Left colon (tissue), 2 donors: ENCODE results near the gene IL17RE. TPM values are rescaled to one million over a fixed set of nuclear protein-coding genes. Genes with fewer than 3 reads are reported as not detected.
"Not testable (repeated sequence)": the region's sequence is repeated elsewhere in the genome, so short reads cannot be mapped to it uniquely, and the experiment has no call there.

Experiments used
- ATAC-seq: fragments of 200-7000 bp; cut with Tn5 transposase; one replicate; pipeline ENCODE4 v1.9.1; 2020; ENCODE audit warnings: mild to moderate bottlenecking, moderate library complexity
- DNase-seq, 2 donors: peaks; one replicate each; pipeline ENCODE4 v3.0.0-alpha.2; 2020
- intact Hi-C, 2 donors: fragments of 100-400 bp; cut with DNase I in 1 of 2; cut with micrococcal nuclease in 1 of 2; formaldehyde crosslinking; loops; one replicate each; pipeline versions ENCODE4 v1.11.2 to v1.14.0; 2022; cut with DNase I, micrococcal nuclease
- total RNA-seq, 2 donors: library from RNA; stranded (reverse); fragmentation: NEBNext Ultra II Directional; extraction: Animal tissue kit (Norgen Biotek cat#: 25700); gene quantifications; one replicate each; pipeline ENCODE4 v1.2.1, GENCODE V29; 2021
- donor health status: DM: no; HTN: no; CAD: no.
- donor health status: DM: yes; HTN: yes; CAD: no.

Gene IL17RE
- total RNA-seq, 2 donors from 2014 or later: 87.3 to 88.7 TPM

DNA sequence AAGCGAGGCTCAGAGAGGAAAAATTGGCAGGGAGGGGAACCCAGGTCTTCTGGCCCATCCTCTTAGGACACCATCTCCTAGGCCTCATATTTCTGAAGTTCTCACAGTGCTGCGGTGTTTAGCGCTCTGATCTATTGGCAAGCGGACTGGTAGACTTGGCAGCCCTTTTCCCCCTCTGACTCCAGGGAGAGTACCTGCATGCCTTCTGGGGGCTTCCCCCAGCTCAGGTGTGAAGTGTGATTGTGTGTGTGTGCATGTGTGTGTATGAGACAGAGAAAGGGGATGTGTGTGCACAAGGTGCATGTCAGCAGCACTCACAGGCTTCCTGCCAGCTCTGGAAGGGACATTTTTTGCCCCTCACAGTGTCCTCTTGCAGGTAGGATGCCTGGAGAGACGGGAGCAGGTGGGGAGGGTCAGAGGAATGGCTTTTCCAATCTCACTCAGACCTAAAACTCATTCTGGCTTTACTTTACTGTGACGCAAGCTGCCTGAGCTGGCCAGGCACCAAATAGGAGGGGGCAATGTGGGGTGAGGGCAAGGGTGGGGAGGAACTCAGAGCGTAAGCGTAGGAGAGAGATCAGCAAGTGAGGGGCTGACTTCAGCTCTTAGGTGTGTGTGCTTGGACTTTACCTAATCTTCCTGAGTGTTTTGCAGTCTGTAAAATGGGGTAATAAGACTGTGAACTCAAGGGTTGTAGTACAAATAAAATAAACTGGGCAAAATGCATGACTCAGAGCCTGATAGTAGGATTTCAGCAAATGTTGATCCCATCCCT lies 4.0 kb upstream of the IL17RE start:
- peak; percentile 35 for ATAC-seq
- intact Hi-C loops: no loop called here
- DNase-seq: peak; percentile 59 to 75

DNA sequence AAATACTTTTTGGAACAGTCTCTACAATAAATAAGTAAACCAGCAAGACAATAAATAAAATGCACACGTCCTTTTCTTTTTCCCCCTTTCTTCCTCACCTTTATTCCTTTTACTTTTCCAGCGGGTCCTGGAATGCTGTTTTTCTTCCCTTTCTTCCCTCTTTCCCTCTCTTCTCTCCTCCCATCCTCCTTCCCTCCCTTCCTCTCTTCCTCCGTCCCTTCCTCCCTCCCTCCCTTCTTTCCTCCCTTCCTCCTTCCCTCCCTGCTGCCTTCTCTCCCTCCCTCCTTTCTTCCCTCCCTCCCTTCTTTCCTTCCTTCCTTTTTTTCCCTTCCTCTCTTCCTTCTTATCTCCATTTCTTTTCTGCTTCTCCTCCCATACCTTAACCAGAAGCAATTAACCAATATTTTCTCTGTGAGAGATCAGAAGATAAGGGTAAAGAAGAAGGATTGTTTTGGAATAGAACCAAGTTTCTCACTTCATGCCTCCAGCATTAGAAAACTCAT lies 3.3 kb upstream of the IL17RE start:
- ATAC-seq: no peak
- DNase-seq: no peak
- intact Hi-C loops: no loop called here

DNA sequence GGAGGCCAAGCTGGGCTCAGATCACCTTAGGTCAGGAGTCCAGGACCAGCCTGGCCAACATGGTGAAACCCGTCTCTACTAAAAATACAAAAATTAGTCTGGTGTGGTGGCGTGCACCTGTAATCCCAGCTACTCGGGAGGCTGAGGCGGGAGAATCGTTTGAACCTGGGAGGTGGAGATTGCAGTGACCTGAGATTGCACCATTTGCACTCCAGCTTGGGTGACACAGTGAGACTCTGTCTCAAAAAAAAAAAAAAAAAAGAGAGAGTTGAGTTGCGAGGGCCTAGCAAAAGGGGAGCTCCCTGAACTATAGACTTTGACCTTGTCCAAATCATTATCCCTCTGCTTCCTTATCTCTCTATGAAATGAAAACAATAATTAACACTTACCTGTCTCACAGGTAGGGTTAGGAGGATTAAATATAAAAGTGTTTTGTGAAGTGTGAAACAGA lies 1.7 kb upstream of the IL17RE start:
- ATAC-seq (peak; percentile 47), DNase-seq (peak; percentile 31 to 70)
- intact Hi-C loops: not testable (repeated sequence)

DNA sequence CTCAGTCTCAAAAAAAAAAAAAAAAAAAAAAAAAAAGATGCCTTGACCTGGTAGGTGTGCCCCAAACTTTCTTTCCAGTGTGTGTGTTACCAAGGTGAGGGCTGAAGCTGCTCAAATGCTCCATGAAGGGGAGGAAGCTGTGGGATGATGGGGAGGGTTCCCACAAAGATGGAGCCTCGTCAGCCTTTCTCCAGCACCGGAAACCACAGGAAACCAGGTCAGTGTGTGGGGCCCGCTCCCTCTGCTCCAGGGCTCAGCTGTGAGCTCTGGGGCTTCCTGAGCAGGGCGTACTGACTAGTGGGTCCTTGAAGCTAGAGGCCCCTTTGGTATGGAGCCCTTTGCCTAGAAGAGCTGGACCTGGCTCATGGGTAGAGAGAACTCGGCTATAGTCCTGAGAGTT lies 681 bp upstream of the IL17RE start:
- DNase-seq: peak in 1 of 2 donors; percentile 27
- intact Hi-C loops: no loop called here

DNA sequence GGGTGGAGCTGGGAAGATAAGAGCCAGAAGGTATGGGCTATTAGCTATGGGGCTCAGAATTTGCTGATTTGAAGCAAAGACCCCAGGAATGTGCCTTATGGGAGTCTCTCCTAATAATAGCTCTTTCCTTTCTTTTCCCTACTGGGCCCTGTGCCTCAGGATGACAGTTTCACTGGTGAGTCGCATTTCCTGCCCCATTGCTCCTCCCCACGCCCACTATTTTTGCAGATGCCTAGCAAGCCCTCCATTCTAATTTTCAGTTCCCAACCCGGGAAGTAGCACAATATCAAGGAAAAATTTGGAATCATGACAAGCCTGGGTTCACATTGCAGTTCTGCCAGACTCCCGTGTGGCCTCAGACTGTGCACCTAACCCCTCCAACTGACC lies 583 bp downstream of the IL17RE start:
- DNase-seq (no peak), ATAC-seq (peak; percentile 7)
- intact Hi-C loops: no loop called here

More for the DNA sequence above, 681 bp upstream of the IL17RE start:
- no peak for ATAC-seq

DNA sequence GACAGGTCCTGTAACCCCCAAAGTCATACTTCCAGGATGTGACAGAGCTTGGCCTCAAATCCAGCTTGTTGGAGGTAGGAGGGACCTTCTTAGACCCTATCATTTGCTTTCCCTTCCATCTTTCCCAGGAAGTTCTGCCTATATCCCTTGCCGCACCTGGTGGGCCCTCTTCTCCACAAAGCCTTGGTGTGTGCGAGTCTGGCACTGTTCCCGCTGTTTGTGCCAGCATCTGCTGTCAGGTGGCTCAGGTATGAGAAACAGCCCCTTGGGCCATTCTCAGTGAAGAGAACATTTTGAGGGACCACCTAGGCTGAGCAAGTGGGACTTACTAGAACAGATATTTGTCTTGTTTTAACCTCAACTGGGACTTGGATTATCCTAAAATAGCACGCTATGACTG lies 1.3 kb downstream of the IL17RE start:
- ATAC-seq: no peak
- peak in 1 of 2 donors; percentile 41 for DNase-seq
- intact Hi-C loops: no loop called here

DNA sequence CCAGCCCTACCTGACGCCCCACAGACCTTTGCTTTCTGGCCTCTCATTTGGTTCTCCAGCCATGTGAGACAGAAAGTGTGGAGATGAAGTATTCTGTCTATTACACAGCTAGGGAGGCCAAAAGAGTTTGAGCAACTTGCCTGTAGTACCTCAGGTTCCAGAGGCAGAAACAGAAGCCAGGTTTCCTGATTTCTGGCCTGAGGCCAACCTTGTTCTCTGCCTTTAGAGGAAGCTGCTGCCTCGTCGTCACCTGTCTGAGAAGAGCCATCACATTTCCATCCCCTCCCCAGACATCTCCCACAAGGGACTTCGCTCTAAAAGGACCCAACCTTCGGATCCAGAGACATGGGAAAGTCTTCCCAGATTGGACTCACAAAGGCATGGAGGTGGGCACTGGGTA lies 3.8 kb downstream of the IL17RE start:
- intact Hi-C loops: no loop called here
- ATAC-seq (no peak), DNase-seq (no peak)

DNA sequence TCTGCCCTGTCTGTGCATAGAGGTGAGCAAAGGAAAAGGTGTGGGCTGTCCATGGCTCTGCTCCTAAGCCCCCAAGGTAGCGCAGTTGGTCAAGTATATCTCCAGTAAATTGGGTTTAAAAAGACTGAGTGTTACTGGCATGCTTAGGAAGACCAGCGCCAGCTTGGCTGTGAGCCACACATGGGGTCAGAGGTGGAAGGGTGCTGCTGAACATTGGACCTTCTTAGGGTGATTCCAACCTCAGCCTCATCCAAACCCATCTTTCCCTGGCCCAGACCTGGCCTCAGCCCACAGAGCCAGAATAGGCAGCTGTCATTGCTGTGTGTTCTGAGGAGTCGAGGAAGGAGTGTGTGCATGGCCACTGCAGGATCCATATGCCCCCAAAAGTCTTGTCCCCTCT lies 5.6 kb downstream of the IL17RE start:
- intact Hi-C loops: no loop called here

DNA sequence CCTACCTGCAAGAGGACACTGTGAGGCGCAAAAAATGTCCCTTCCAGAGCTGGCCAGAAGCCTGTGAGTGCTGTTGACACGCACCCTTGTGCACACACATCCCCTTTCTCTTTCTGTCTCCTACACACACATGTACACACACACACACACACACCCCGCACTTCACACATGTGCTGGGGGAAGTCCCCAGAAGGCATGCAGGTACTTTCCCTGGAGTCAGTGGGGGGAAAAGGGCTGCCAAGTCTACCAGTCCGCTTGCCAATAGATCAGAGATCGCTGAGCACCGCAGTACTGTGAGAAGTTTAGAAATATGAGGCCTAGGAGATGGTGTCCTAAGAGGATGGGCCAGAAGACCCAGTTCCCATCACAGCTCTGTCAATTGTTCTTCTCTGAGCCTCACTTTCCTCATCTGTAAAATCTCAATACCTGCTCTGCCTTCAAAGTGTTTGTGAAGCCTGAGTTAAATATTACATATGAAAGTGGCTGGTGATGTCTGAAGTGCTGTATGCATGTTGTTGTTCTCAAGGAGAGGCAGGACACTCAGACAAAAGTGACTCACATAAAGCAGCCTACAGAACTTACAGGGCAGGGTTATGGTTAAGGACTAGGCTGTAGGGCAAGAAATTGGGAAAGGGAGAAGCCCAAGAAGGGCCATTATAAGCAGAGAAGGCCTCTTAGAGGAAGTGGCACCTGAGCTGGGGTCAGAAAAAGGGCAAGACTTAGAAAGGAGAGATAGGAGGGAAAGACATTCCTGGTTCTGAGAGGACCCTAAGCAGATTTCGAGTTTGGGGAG lies 6.8 kb downstream of the IL17RE start:
- ATAC-seq (no peak), DNase-seq (no peak)
- intact Hi-C loops: loop anchor here in 1 of 2 donors (10.0 kb wide), 1 partner anchor 55 kb away; no protein-coding TSS in a partner anchor

More for the DNA sequence above, 5.6 kb downstream of the IL17RE start:
- DNase-seq (no peak), ATAC-seq (no peak)

DNA sequence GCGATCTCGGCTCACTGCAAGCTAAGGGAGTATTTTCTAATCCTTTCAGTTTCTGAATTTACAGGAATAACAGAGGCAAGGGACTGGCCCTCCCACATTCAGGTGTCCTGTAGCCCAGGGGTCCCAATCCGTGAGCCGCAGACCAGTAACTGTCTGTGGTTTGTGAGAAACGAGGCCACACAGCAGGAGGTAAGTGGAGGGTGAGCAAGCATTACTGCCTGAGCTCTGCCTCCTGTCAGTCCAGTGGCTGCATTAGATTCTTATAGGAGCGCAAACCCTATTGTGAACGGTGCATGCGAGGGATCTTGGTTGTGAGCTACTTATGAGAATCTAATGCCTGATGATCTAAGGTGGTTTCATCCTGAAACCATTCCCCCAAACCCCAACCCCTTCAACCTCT lies 9.2 kb downstream of the IL17RE start:
- DNase-seq (no peak), ATAC-seq (no peak)
- intact Hi-C loops: loop anchor here in 1 of 2 donors (10.0 kb wide), 1 partner anchor 57 kb away; no protein-coding TSS in a partner anchor

DNA sequence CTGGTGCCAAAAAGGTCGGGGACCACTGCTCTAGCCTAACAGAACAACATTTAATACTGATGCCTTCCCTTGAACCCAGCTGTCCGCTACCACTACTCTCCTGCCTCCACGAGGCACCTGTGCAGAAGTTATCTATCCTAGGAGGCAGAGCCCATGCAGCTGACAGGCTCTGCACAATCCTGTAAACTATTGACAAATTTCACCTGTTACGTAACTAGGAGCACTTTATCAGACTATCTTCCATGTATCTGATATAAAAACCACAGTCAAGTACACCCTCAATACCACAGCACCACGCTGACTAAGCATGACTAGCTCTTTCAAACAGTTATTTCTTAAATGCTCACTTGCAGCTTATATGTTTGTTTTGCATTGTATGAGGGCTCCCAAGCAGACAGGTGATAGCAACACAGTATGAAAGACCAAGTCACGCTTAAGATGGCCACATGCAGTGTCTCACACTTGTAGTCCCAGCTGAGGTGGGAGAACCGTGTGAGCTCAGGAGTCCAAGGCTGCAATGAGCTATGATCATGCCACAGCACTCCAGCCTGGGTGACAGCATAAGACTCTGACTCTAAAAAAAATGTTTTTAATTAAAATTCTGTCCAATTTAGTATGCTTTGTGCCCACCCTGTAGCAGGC lies 9.8 kb downstream of the IL17RE start:
- no peak for ATAC-seq
- intact Hi-C loops: loop anchor here in 1 of 2 donors (10.0 kb wide), 1 partner anchor 58 kb away; no protein-coding TSS in a partner anchor

DNA sequence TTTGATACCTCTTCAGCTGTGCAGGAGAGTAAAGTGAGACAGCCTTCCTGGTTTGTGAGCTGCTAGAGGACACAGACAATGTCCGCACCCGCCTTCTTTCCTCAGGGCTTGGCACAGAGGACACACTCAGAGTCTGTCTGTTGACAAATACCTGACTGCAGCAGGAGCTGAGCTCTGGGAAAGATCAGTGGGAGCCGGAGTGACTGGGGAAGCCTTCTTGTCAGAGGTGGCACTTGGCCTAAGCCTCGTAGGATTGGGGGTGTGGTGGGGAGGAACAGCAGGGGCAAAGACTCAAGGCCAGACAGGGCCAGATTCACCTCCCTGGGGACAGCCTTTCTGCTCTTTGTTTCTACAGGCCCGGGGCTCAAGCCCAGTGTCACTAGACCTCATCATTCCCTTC lies 11.0 kb downstream of the IL17RE start:
- intact Hi-C loops: loop anchor here in 1 of 2 donors (10.0 kb wide), 1 partner anchor 59 kb away; no protein-coding TSS in a partner anchor

More for the DNA sequence above, 9.8 kb downstream of the IL17RE start:
- DNase-seq: no peak

DNA sequence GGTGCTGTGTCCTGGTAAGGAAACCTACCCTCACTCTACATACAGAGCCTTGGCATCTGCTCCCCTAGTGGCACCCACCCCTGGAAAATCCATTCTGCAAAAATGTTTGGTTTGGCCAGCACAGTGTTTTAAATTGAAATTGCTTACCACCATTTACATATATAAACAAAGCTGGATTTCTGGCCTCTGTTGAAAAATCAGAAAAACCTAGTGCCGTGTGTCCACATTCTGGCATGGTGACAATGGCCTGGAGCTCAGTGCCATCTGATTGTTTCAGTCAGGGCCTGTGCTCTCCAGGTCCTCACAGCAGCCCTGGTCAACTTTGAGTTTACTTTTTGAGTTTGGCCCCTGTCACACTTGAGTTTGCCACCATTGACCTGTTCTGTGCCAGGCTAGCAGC lies 11.4 kb downstream of the IL17RE start:
- DNase-seq (no peak), ATAC-seq (no peak)
- intact Hi-C loops: loop anchor here in 1 of 2 donors (10.0 kb wide), 1 partner anchor 59 kb away; no protein-coding TSS in a partner anchor

More for the DNA sequence above, 11.0 kb downstream of the IL17RE start:
- no peak for ATAC-seq
- no peak for DNase-seq

DNA sequence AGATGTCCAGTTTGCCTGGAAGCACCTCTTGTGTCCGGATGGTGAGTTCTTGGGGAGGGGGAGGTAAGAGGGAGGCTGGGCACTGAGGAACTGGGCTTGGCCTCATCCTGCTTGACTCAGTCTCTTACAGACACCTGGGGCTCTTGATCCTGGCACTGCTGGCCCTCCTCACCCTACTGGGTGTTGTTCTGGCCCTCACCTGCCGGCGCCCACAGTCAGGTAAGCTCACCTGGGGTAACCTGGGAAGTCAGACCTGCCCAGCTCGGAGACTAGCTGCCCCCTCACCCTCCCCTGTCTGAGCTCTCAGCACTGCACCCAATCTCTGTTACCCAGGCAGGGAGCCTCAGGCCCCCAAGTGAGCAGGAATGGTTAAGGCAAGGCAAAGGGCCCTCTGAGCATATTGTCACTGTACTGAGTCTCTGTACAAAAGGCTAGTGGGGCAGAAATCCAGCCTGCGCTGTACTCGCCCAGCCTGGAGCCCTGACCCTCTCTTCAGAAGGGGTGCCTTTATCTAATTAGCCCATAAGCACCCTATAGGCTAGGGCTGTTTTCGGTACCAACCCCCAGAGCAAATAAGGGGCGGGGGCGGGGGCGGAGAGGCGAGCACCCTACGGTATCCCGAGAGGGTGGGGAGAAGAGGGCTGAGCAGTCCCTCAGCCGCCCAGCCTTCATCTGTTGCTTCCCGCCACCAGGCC lies 12.1 kb downstream of the IL17RE start:
- no peak for ATAC-seq
- DNase-seq: no peak
- intact Hi-C loops: loop anchor here in 1 of 2 donors (10.0 kb wide), 1 partner anchor 60 kb away; no protein-coding TSS in a partner anchor

DNA sequence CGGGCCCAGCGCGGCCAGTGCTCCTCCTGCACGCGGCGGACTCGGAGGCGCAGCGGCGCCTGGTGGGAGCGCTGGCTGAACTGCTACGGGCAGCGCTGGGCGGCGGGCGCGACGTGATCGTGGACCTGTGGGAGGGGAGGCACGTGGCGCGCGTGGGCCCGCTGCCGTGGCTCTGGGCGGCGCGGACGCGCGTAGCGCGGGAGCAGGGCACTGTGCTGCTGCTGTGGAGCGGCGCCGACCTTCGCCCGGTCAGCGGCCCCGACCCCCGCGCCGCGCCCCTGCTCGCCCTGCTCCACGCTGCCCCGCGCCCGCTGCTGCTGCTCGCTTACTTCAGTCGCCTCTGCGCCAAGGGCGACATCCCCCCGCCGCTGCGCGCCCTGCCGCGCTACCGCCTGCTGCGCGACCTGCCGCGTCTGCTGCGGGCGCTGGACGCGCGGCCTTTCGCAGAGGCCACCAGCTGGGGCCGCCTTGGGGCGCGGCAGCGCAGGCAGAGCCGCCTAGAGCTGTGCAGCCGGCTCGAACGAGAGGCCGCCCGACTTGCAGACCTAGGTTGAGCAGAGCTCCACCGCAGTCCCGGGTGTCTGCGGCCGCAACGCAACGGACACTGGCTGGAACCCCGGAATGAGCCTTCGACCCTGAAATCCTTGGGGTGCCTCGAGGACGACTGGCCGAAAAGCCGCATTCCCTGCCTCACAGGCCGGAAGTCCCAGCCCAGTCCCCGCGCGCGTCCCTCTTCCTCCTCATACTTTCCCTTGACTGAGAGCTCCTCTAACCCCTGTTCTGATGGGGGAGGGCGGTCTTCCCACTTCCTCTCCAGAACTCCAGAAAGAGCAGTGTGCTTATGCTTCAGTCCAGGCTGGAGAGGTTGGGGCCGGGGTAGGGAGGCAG lies 12.8 kb downstream of the IL17RE start:
- peak; percentile 76 to 81 for DNase-seq
- intact Hi-C loops: loop anchor here in 1 of 2 donors (10.0 kb wide), 1 partner anchor 61 kb away; no protein-coding TSS in a partner anchor
- peak; percentile 53 for ATAC-seq

DNA sequence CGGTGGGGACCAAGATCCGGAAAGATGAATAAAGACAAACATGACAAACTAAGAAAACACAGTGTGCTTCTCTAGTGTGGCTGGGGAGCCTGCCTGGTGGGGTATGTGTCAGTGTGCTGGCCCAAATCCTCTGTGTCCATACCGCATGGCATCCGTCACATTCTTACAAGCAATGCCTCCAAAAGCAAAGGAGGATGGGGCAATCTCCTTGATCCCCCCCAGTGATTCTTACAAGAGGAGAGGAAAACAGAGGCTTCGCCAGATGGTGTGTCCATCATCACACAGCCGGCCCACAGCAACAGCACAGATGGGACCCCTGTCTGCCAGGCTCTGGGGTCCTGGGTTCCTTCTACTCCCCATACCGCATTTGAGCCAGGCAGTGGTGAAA lies 13.7 kb downstream of the IL17RE start:
- intact Hi-C loops: loop anchor here in 1 of 2 donors (10.0 kb wide), 1 partner anchor 62 kb away; no protein-coding TSS in a partner anchor
- DNase-seq (no peak), ATAC-seq (no peak)
